Activated CD8-positive, alpha-beta memory T cell treated with anti-CD3 and anti-CD28 coated beads for 24 hours (primary cell): ENCODE measurements around the gene RPS23.
"Not testable (repeated sequence)": the region's sequence is repeated elsewhere in the genome, so short reads cannot be mapped to it uniquely, and the experiment has no call there.

ENCODE experiments used
- DNase-seq: peaks from one replicate; pipeline ENCODE4 v3.0.0-alpha.2; 2020

The RPS23 gene

GRCh38 chr5:82287625-82288024 is 9.5 kb upstream of the RPS23 start:
- DNase-seq = no peak

- DNase-seq = no peak
Measured at GRCh38 chr5:82285206-82285605, 7.1 kb upstream of the RPS23 start.

- no peak for DNase-seq
Measured at GRCh38 chr5:82283893-82284292, 5.7 kb upstream of the RPS23 start.

DNA sequence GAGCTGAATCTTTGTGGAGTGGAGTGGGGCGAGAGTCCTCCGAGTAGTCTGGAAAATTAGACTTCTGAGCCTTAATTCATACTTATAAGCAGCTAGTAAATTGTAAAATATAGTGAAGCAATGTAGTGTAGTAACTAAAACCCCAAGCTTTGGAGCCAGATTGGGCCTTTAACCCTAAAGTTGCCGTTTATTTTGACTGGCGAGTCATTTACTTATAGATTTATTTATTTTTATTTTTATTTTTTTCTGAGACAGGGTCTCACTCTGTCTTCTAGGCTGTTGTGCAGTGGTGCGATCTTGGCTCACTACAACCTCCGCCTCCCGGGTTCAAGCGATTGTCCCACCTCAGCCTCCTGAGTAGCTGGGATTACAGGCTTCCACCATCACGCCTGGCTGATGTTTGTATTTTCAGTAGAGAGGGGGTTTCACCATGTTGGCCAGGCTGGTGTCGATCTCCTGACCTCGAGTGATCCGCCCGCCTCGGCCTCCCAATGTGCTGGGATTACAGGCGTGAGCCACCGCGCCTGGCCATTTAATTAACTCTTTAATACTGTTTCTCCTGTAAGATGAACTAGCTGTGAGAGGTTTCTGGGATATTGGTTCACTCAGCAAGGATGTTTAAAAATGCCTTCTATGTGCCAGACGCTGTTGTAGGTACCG is 687 bp upstream of the RPS23 start:
- DNase-seq = no peak

- no peak for DNase-seq
Measured at GRCh38 chr5:82277613-82277986, 554 bp downstream of the RPS23 start.

DNA sequence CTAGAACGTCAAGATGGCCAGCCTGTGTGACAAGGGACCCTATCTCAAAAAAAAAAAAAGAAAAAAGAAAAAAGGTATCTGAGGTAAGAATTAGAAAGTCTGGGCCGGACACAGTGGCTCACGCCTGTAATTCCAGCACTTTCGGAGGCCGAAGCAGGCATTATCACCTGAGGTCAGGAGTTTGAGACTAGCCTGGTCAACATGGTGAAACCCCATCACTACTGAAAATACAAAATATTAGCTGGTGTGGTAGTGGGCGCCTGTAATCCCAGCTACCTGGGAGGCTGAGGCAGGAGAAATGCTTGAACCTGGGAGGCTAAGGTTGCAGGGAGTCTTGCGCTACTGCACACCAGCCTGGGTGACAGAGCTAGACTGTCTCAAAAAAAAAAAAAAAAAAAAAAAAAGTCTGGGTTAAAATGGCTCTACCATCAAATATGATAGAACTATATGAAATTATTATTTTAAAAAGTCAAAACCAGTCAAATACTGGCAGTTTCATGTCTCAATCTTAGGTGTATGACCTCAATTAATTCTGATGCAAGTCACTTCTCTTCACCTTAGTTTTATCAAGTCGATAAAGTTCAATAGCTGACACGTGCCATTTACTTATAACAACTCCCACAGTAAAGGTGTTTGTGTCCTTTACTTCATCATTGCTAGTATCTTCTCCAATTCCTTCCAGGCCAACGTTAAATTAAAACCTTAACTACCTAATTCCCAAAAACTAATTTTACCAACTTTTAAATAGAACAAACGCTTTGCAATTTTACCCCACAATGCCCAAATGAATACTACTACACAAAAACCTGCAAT is 1.1 kb downstream of the RPS23 start:
- DNase-seq = no peak

GRCh38 chr5:82275216-82275664 is 2.9 kb downstream of the RPS23 start:
- no peak for DNase-seq

- peak; percentile 73 for DNase-seq
Measured at GRCh38 chr5:82274343-82275211, 3.6 kb downstream of the RPS23 start.

DNA sequence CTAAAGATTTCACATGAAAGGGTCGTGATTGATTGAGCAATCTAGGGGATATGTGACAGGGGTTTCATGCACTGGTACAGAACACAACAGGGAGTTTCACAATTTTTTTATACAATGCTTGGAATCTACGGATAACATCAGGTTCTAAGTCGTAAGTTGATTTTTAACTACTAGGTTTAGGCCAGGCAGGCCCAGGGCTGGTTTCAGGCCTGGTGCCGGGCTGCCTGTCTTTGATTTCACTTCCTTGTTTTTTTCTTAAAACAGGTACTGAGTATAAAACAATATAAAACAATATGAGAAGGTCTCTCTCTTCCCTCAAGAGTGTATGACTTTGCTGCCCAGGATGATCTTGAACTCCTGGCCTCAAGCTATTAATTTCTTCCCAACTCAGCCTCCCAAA is 4.7 kb downstream of the RPS23 start:
- not testable (repeated sequence) for DNase-seq

- DNase-seq = peak; percentile 66
Measured at GRCh38 chr5:82272571-82273356, 5.4 kb downstream of the RPS23 start.

GRCh38 chr5:82269363-82269762 is 8.8 kb downstream of the RPS23 start:
- not testable (repeated sequence) for DNase-seq

- DNase-seq = not testable (repeated sequence)
Measured at GRCh38 chr5:82267297-82267933, 10.7 kb downstream of the RPS23 start.

- no peak for DNase-seq
Measured at GRCh38 chr5:82265047-82265446, 13.1 kb downstream of the RPS23 start.

- no peak for DNase-seq
Measured at GRCh38 chr5:82259172-82259800, 18.9 kb downstream of the RPS23 start.

GRCh38 chr5:82257729-82258128 is 20.4 kb downstream of the RPS23 start:
- no peak for DNase-seq

DNA sequence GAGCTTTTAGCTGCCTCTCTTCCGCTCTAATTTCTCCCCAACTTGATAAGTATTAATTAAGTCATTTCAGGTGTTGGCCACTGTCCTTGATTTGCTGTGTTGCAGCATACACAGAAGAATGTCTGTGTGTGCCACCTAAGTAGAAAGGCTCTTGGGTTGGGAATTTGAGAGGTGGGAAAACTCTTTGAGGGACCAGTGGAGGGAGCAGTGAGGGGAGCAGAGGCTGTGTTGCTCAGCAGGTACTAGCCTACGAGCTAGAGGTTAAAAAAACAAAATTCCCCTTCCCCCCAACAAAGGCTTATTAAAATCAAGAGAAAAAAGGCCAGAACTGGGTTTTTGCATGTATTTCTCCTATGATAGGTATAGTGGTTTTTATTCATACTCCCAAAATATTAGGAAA is 20.9 kb downstream of the RPS23 start:
- no peak for DNase-seq

GRCh38 chr5:82255844-82256243 is 22.3 kb downstream of the RPS23 start:
- DNase-seq = no peak

GRCh38 chr5:82252744-82253143 is 25.4 kb downstream of the RPS23 start:
- DNase-seq = no peak

GRCh38 chr5:82246960-82247574 is 31.1 kb downstream of the RPS23 start:
- DNase-seq = no peak

DNA sequence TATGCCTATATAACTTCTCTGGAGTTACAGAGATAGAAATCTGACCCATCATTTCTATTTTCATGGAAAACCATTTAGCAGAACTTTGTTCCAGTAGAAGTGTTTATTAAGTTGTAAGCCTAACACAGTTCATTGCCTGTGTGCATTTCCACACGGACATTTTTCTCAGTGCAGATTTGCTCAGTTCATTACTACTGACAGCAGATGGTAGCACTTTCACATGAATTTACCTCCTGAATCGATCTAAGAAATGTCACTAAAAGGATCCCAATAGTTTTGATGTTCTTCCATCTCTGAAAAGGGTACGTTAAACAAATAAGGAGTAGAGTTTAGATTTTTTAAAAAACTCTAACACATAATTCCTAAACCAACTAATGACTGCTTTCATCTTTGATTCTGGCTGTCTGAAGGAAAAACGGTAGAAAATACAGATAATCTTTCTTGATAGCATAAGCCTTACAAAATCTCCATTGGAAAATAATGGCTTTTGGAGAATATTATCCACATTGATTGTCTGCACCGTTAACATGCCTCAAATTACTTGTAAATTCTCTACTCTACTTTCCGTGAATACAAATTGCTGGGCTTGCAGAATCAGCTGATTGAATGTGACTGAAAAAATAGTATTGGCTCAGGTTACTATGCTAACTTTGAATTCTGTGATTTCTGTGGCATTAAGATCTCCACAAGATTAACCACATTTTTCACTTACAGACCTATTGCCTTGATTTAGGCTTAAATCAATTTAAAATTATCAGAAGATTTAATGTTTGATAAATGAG is 33.1 kb downstream of the RPS23 start:
- DNase-seq = no peak
